Endothelial cell of umbilical vein (primary cell): ENCODE measurements around the gene VAV3. TPM values are rescaled to one million over a fixed set of nuclear protein-coding genes. Genes with fewer than 3 reads are reported as not detected.
A peak's percentile ranks its signal among the peaks of the same experiment; 100 is the strongest.

ENCODE experiments used
- BruUV-seq: library from RNA; stranded (reverse); fragments of 400-500 nt; replicated peaks from 2 replicates; lab custom pipeline; 2021; lab: Mats Ljungman, UMichigan
- CTCF ChIA-PET: fragments of 300-600, 350-600 bp; sonication (Branson Sonifier 250); formaldehyde crosslinking; loops from one replicate; lab custom pipeline; 2021; ENCODE audit warnings: antibody characterized with exemption, inconsistent platforms; lab: Charles Lee
- POLR2A ChIA-PET: fragments of 300-600, 350-600 bp; sonication (Branson Sonifier 250); formaldehyde crosslinking; loops from one replicate; lab custom pipeline; 2021; ENCODE audit warnings: antibody characterized with exemption, inconsistent platforms; lab: Charles Lee
- DNase-seq: peaks from one replicate; pipeline ENCODE4 v3.0.0-alpha.2; 2011; ENCODE audit warnings: low read depth, low spot score
- FAIRE-seq: peaks from 2 replicates; lab custom pipeline; 2011; peaks lifted over from hg19 to GRCh38; lab: Jason Lieb, UNC
- H2AFZ ChIP-seq: 2 replicates; pipeline ENCODE4 v1.6.0; 2012; ENCODE audit warnings: low read depth, low read length, control low read depth, inconsistent platforms
- H3K27ac ChIP-seq: 2 replicates; pipeline ENCODE4 v1.5.1; 2011; ENCODE audit warnings: low read depth, mild to moderate bottlenecking, control low read depth, low read length, moderate library complexity; ENCODE audit not compliant: insufficient read depth
- H3K27me3 ChIP-seq, 2 experiments: 2 replicates each; pipeline versions ENCODE4 v1.6.0 to v1.6.1; 2011; ENCODE audit warnings: low read length in 2 of 2, mixed read lengths in 1 of 2; ENCODE audit not compliant: control insufficient read depth in 2 of 2, insufficient read depth in 2 of 2
- H3K36me3 ChIP-seq, 2 experiments: 2 replicates in 1 of 2; 3 replicates in 1 of 2; pipeline ENCODE4 v1.5.1; 2011; ENCODE audit warnings: low read length in 2 of 2, mild to moderate bottlenecking in 1 of 2, moderate library complexity in 1 of 2; ENCODE audit not compliant: control insufficient read depth in 2 of 2, insufficient read depth in 2 of 2; ENCODE audit errors: extremely low read depth in 1 of 2
- H3K4me1 ChIP-seq: 3 replicates; pipeline ENCODE4 v1.5.1; 2011; ENCODE audit warnings: mild to moderate bottlenecking, low read length; ENCODE audit not compliant: control insufficient read depth, insufficient read depth; ENCODE audit errors: extremely low read depth
- H3K4me2 ChIP-seq: 2 replicates; pipeline ENCODE4 v1.6.1; 2011; ENCODE audit warnings: low read length, control low read depth, mixed read lengths; ENCODE audit not compliant: insufficient read depth
- H3K4me3 ChIP-seq, 3 experiments: fragments of 200-600 bp in 1 of 3; sonication (generic), shearing (Covaris generic) in 1 of 3; replicated peaks in 1 of 3; 2 replicates each; pipeline ENCODE4 v1.5.1; 2011 to 2016; ENCODE audit warnings: control low read depth in 3 of 3, low read length in 3 of 3, mild to moderate bottlenecking in 2 of 3, inconsistent platforms in 1 of 3, low read depth in 1 of 3, moderate library complexity in 1 of 3; ENCODE audit not compliant: insufficient read depth in 1 of 3
- H3K79me2 ChIP-seq: 2 replicates; pipeline ENCODE4 v1.6.0; 2012; ENCODE audit warnings: low read length, inconsistent platforms; ENCODE audit not compliant: control insufficient read depth, insufficient read depth
- H3K9ac ChIP-seq: replicated peaks from 2 replicates; pipeline ENCODE3; 2011; ENCODE audit warnings: low read length, control low read depth; ENCODE audit not compliant: insufficient read depth; ENCODE audit errors: extremely low read depth
- H3K9me1 ChIP-seq: replicated peaks from 3 replicates; pipeline ENCODE4 v1.6.0; 2011; ENCODE audit warnings: mild to moderate bottlenecking, low read length; ENCODE audit not compliant: control insufficient read depth, insufficient read depth; ENCODE audit errors: extremely low read depth
- H3K9me3 ChIP-seq: replicated peaks from 2 replicates; pipeline ENCODE4 v1.5.1; 2012; ENCODE audit warnings: low read length, inconsistent platforms; ENCODE audit not compliant: control insufficient read depth, insufficient read depth
- H4K20me1 ChIP-seq: replicated peaks from 2 replicates; pipeline ENCODE3; 2011; ENCODE audit warnings: mild to moderate bottlenecking, low read length; ENCODE audit not compliant: control insufficient read depth, insufficient read depth; ENCODE audit errors: extremely low read depth
- CTCF ChIP-seq, 2 donors: IDR thresholded peaks; 1 replicate in 1 of 2; 2 replicates in 1 of 2; pipeline ENCODE4 v1.5.1; 2011; ENCODE audit warnings: low read length in 2 of 2, mild to moderate bottlenecking in 2 of 2, moderate library complexity in 2 of 2, control low read depth in 1 of 2, inconsistent platforms in 1 of 2, low read depth in 1 of 2; ENCODE audit not compliant: insufficient read depth in 1 of 2; ENCODE audit errors: extremely low read depth in 1 of 2
- EZH2 ChIP-seq: IDR thresholded peaks from 2 replicates; pipeline ENCODE4 v1.6.1; 2012; ENCODE audit warnings: borderline replicate concordance, low read depth, mild to moderate bottlenecking, moderate library complexity, low read length, inconsistent platforms; ENCODE audit not compliant: severe bottlenecking
- FOS ChIP-seq: IDR thresholded peaks from 2 replicates; pipeline ENCODE4 v1.6.1; 2011; ENCODE audit warnings: mild to moderate bottlenecking, low read length, moderate library complexity, borderline replicate concordance; ENCODE audit not compliant: insufficient read depth
- GATA2 ChIP-seq: IDR thresholded peaks from 2 replicates; pipeline ENCODE4 v1.7.0; 2011; ENCODE audit warnings: low read depth, mild to moderate bottlenecking, moderate library complexity, mixed read lengths, low read length; ENCODE audit not compliant: insufficient read length, insufficient read depth
- JUN ChIP-seq: IDR thresholded peaks from 2 replicates; pipeline ENCODE4 v1.6.1; 2011; ENCODE audit warnings: borderline replicate concordance, low read depth; ENCODE audit not compliant: insufficient read length, insufficient read depth
- MYC ChIP-seq: IDR thresholded peaks from one replicate; pipeline ENCODE4 v1.6.1; 2011; ENCODE audit warnings: mild to moderate bottlenecking, low read depth, low read length
- POLR2A ChIP-seq: IDR thresholded peaks from 2 replicates; pipeline ENCODE4 v1.6.1; 2012; ENCODE audit warnings: low read depth, mild to moderate bottlenecking, control low read depth, low read length
- dilution Hi-C: fragments of 300-500 bp; cut with MboI; formaldehyde crosslinking; loops from one replicate; pipeline ENCODE4 v1.15.0; 2019; ENCODE audit warnings: low sequenced_read_pairs; ENCODE audit not compliant: extremely low pct_ligation_motif_present
- intact Hi-C: fragments of 100-400 bp; cut with micrococcal nuclease; formaldehyde crosslinking; loops from one replicate; pipeline ENCODE4 v1.10.0; 2022
- polyA plus RNA-seq, 4 experiments: library from polyadenylated mRNA; depleted of rRNA in 3 of 4; stranded (reverse) in 3 of 4; unstranded in 1 of 4; fragments of >200 nt; gene quantifications; 2 replicates each; pipeline versions ENCODE4 v1.2.1 to v1.2.3, GENCODE V29; 2011 to 2012; ENCODE audit warnings: missing spikeins in 1 of 4
- total RNA-seq: library from RNA; stranded (reverse); gene quantifications from 2 replicates; pipeline ENCODE4 v1.2.3, GENCODE V29; 2021

VAV3 gene
- total and polyA plus RNA-seq, 2 donors (not counting 3 experiments of a cell fraction or from before 2014, with no cell fraction given), result 0.18 to 1.5 TPM

- TF ChIP-seq EZH2 (no peak), MYC (no peak), JUN (no peak), FOS (no peak)
- peaks cover 25 to 27% of the 10 kb centered on the region in 2 experiments for H3K27me3 ChIP-seq
- no peaks in the 10 kb centered on the region for H3K9me1 ChIP-seq
- no peak overlapping the region for H2AFZ ChIP-seq
- CTCF ChIA-PET, result interaction anchor here (1.0 to 3.2 kb wide), 3 partner anchors 9 to 180 kb away, joined by 4 to 28 read pairs (median 8); no protein-coding TSS in a partner anchor
- POLR2A ChIA-PET, result no interaction called here
- no peaks in the 10 kb centered on the region for H4K20me1 ChIP-seq
- no peaks in the 10 kb centered on the region for H3K79me2 ChIP-seq
- H3K4me1 ChIP-seq, result peaks cover 16% of the 10 kb centered on the region
- H3K4me2 ChIP-seq, result peak overlapping the region; percentile 61
- peak overlapping the region in 1 of 3 experiments; percentile 41 for H3K4me3 ChIP-seq
- DNase-seq (peak; percentile 8), FAIRE-seq (no peak)
- intact Hi-C loops, result loop anchor here (2.0 to 10.0 kb wide), 3 partner anchors 87 to 161 kb away; no protein-coding TSS in a partner anchor
- dilution Hi-C loops, result no loop called here
- no peaks in the 10 kb centered on the region for H3K9me3 ChIP-seq
- no peak overlapping the region for H3K27ac ChIP-seq
- no peaks in the 10 kb centered on the region for H3K36me3 ChIP-seq
- H3K9ac ChIP-seq, result no peak overlapping the region
- BruUV-seq, result no TSS peak
These were observed 1.2 kb downstream of the VAV3 start for GRCh38 chr1:107963601-107964335.

- no peaks in the 10 kb centered on the region for H3K36me3 ChIP-seq
- CTCF ChIA-PET, result interaction anchor here (1.9 to 3.2 kb wide), 2 partner anchors 163 to 180 kb away, joined by 8 to 28 read pairs; no protein-coding TSS in a partner anchor
- H3K4me2 ChIP-seq, result no peak overlapping the region
These were observed 2.0 kb downstream of the VAV3 start for GRCh38 chr1:107963008-107963407.

More at GRCh38 chr1:107963008-107963407, 2.0 kb downstream of the VAV3 start:
- H3K9ac ChIP-seq, result no peak overlapping the region
- no peaks in the 10 kb centered on the region for H3K79me2 ChIP-seq
- intact Hi-C loops, result loop anchor here (2.0 to 10.0 kb wide), 2 partner anchors 138 to 162 kb away; no protein-coding TSS in a partner anchor
- H4K20me1 ChIP-seq, result no peaks in the 10 kb centered on the region
- H3K4me3 ChIP-seq, result no peak overlapping the region
- no peak overlapping the region for H2AFZ ChIP-seq
- peaks cover 16% of the 10 kb centered on the region for H3K4me1 ChIP-seq
- H3K27me3 ChIP-seq, result peaks cover 25 to 29% of the 10 kb centered on the region in 2 experiments
- no TSS peak for BruUV-seq
- POLR2A ChIA-PET, result no interaction called here
- FAIRE-seq (no peak), DNase-seq (no peak)
- dilution Hi-C loops, result no loop called here
- H3K9me3 ChIP-seq, result no peaks in the 10 kb centered on the region
- no peaks in the 10 kb centered on the region for H3K9me1 ChIP-seq
- TF ChIP-seq JUN (no peak), EZH2 (no peak), GATA2 (no peak), CTCF (IDR thresholded peaks at IDR 0.05; ENCODE audit: extremely low read depth in 1 of 2, insufficient read depth in 1 of 2, low read depth in 1 of 2, low read length in 2 of 2) (no peak), MYC (no peak), POLR2A (no peak)
- no peak overlapping the region for H3K27ac ChIP-seq
